Trophoblast cell (in vitro differentiated cells and primary cell): ENCODE measurements around the gene GRID2IP.

Experiments
- DNase-seq, 2 donors: peaks; one replicate each; pipeline ENCODE4 v3.0.0-alpha.2; 2016
- H2AFZ ChIP-seq: 2 replicates; pipeline ENCODE4 v1.6.1; 2013; ENCODE audit warnings: low read length, moderate library complexity, mild to moderate bottlenecking; ENCODE audit not compliant: insufficient read depth, poor library complexity
- H2AK5ac ChIP-seq: 2 replicates; pipeline ENCODE4 v1.6.1; 2013; ENCODE audit warnings: mild to moderate bottlenecking, low read length
- H2BK120ac ChIP-seq: 2 replicates; pipeline ENCODE4 v1.6.1; 2013; ENCODE audit warnings: low read length, mild to moderate bottlenecking, moderate library complexity; ENCODE audit not compliant: insufficient read depth, poor library complexity
- H2BK12ac ChIP-seq: 2 replicates; pipeline ENCODE4 v1.6.1; 2013; ENCODE audit warnings: mild to moderate bottlenecking, low read length, moderate library complexity
- H2BK5ac ChIP-seq: 2 replicates; pipeline ENCODE4 v1.6.1; 2013; ENCODE audit warnings: low read length, low read depth, moderate library complexity, mild to moderate bottlenecking; ENCODE audit not compliant: poor library complexity
- H3K14ac ChIP-seq: 2 replicates; pipeline ENCODE4 v1.6.1; 2013; ENCODE audit warnings: mild to moderate bottlenecking, low read length
- H3K18ac ChIP-seq: 2 replicates; pipeline ENCODE4 v1.6.1; 2013; ENCODE audit warnings: mild to moderate bottlenecking, low read length
- H3K23ac ChIP-seq: 2 replicates; pipeline ENCODE4 v1.6.1; 2013; ENCODE audit warnings: low read length
- H3K27ac ChIP-seq: 2 replicates; pipeline ENCODE4 v1.5.1; 2013; ENCODE audit warnings: low read depth, mild to moderate bottlenecking, inconsistent platforms, low read length, moderate library complexity
- H3K27me3 ChIP-seq: 2 replicates; pipeline ENCODE4 v1.6.1; 2013; ENCODE audit warnings: inconsistent platforms, mild to moderate bottlenecking, low read length, moderate library complexity; ENCODE audit not compliant: insufficient read depth
- H3K36me3 ChIP-seq, 2 experiments: 1 replicate in 1 of 2; 2 replicates in 1 of 2; pipeline ENCODE4 v1.6.1; 2013; ENCODE audit warnings: low read length in 2 of 2, mild to moderate bottlenecking in 2 of 2, moderate library complexity in 1 of 2; ENCODE audit not compliant: insufficient read depth in 2 of 2, control insufficient read depth in 1 of 2
- H3K4ac ChIP-seq: 2 replicates; pipeline ENCODE4 v1.6.1; 2013; ENCODE audit warnings: low read depth, mild to moderate bottlenecking, low read length, moderate library complexity
- H3K4me1 ChIP-seq, 2 experiments: 1 replicate in 1 of 2; 2 replicates in 1 of 2; pipeline ENCODE4 v1.6.1; 2013; ENCODE audit warnings: low read length in 2 of 2, mild to moderate bottlenecking in 2 of 2, moderate library complexity in 1 of 2; ENCODE audit not compliant: insufficient read depth in 2 of 2, control insufficient read depth in 1 of 2
- H3K4me2 ChIP-seq: 2 replicates; pipeline ENCODE4 v1.6.1; 2013; ENCODE audit warnings: inconsistent platforms, mild to moderate bottlenecking, low read length, moderate library complexity
- H3K4me3 ChIP-seq: 2 replicates; pipeline ENCODE4 v1.5.1; 2013; ENCODE audit warnings: mild to moderate bottlenecking, low read depth, low read length, inconsistent platforms
- H3K79me1 ChIP-seq: one replicate; pipeline ENCODE4 v1.6.1; 2013; ENCODE audit warnings: low read length
- H3K79me2 ChIP-seq: 2 replicates; pipeline ENCODE4 v1.6.1; 2013; ENCODE audit warnings: low read length, mild to moderate bottlenecking; ENCODE audit not compliant: control insufficient read depth, insufficient read depth, poor library complexity
- H3K9ac ChIP-seq: 2 replicates; pipeline ENCODE4 v1.6.1; 2013; ENCODE audit warnings: mild to moderate bottlenecking, low read length
- H3K9me3 ChIP-seq: 2 replicates; pipeline ENCODE4 v1.6.1; 2013; ENCODE audit warnings: low read depth, mild to moderate bottlenecking, control low read depth, inconsistent platforms, low read length; ENCODE audit not compliant: insufficient read depth
- H4K12ac ChIP-seq: 2 replicates; pipeline ENCODE4 v1.6.1; 2013; ENCODE audit warnings: low read depth, mild to moderate bottlenecking, low read length, moderate library complexity
- H4K8ac ChIP-seq: 2 replicates; pipeline ENCODE4 v1.6.1; 2013; ENCODE audit warnings: low read depth, mild to moderate bottlenecking, low read length, moderate library complexity
- H4K91ac ChIP-seq: one replicate; pipeline ENCODE4 v1.6.1; 2013; ENCODE audit warnings: low read depth, mild to moderate bottlenecking, low read length, moderate library complexity
- WGBS: extraction: QIAGEN DNeasy Blood & Tissue Kit; methylation state at CpG from one replicate; pipeline ENCODE4 v1.1.7; 2013; ENCODE audit warnings: missing lambda C conversion rate; ENCODE audit not compliant: insufficient read length, insufficient coverage; ENCODE audit errors: extremely low coverage; 5-methylcytosine and 5-hydroxymethylcytosine counted together

Gene GRID2IP

DNA sequence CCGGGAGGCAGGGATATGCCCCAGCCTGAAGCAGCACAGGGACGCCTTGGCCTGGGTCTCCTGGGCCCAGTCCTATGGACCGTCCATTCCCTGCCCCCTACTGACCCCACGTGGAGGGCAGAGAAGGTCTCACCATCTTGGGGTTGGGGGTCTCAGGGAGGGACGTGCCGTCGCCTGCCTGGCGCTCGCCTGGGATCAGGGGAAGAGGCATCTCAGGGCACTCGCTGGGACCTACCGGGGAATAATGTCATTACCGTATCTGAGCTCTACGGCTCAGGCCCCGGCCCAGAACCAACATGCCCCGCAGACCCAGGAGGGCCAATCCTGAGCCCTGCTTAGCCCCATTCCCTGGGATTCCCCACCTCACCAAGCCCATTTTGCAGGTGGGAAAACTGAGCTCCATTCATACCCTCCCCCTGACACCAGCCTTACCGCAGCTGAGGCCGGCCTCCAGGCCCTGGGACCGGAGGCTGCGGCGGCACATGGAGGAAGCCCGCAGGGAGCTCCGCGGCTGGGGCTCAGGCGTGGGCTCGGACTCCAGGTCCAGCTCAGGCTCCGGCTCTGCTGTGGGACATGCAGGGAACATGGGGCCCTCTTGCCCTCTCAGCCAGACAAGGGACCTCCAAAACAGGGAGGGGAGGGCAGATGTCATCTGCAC lies 40.7 kb downstream of the GRID2IP start:
- H3K36me3 ChIP-seq = no peaks in the 10 kb centered on the region
- no peak overlapping the region for H2BK12ac ChIP-seq
- WGBS = no CpG with 5 or more reads among the region's 26 CpGs
- H3K4me1 ChIP-seq = no peaks in the 10 kb centered on the region
- no peak for DNase-seq
- H3K27ac ChIP-seq = no peak overlapping the region
- H2AFZ ChIP-seq = no peak overlapping the region
- H4K91ac ChIP-seq = no peak overlapping the region
- no peak overlapping the region for H2BK5ac ChIP-seq
- no peak overlapping the region for H3K4me2 ChIP-seq
- no peaks in the 10 kb centered on the region for H3K79me2 ChIP-seq
- H3K18ac ChIP-seq = no peak overlapping the region
- no peak overlapping the region for H3K4ac ChIP-seq
- no peaks in the 10 kb centered on the region for H3K27me3 ChIP-seq
- no peak overlapping the region for H3K4me3 ChIP-seq
- no peak overlapping the region for H3K14ac ChIP-seq
- no peaks in the 10 kb centered on the region for H3K79me1 ChIP-seq
- peaks cover 10% of the 10 kb centered on the region for H3K9me3 ChIP-seq
- no peak overlapping the region for H2AK5ac ChIP-seq
- H2BK120ac ChIP-seq = no peak overlapping the region
- H4K12ac ChIP-seq = no peak overlapping the region
- H4K8ac ChIP-seq = no peak overlapping the region
- no peak overlapping the region for H3K9ac ChIP-seq
- H3K23ac ChIP-seq = no peak overlapping the region

- no peak overlapping the region for H3K14ac ChIP-seq
Measured at GRCh38 chr7:6508950-6509349, 42.3 kb downstream of the GRID2IP start.

GRCh38 chr7:6508539-6508938 lies 42.7 kb downstream of the GRID2IP start:
- no peak overlapping the region for H3K4me3 ChIP-seq
- no peak overlapping the region for H2AK5ac ChIP-seq
- no peak overlapping the region for H4K8ac ChIP-seq
- no peak overlapping the region for H4K12ac ChIP-seq
- no peak overlapping the region for H2BK120ac ChIP-seq
- no peak overlapping the region for H2BK12ac ChIP-seq
- no peaks in the 10 kb centered on the region for H3K27me3 ChIP-seq
- H3K36me3 ChIP-seq = no peaks in the 10 kb centered on the region
- no peak for DNase-seq
- H4K91ac ChIP-seq = no peak overlapping the region
- no peak overlapping the region for H3K14ac ChIP-seq
- H2BK5ac ChIP-seq = no peak overlapping the region
- no peak overlapping the region for H3K23ac ChIP-seq
- H3K4me2 ChIP-seq = no peak overlapping the region
- no peak overlapping the region for H3K18ac ChIP-seq
- H3K79me2 ChIP-seq = no peaks in the 10 kb centered on the region
- peak overlapping the region; percentile 37 for H3K9ac ChIP-seq
- peaks cover 6% of the 10 kb centered on the region in 2 experiments for H3K4me1 ChIP-seq
- no peak overlapping the region for H2AFZ ChIP-seq
- no peak overlapping the region for H3K4ac ChIP-seq
- peaks cover 3% of the 10 kb centered on the region for H3K79me1 ChIP-seq
- WGBS = no CpG with 5 or more reads among the region's 6 CpGs
- H3K9me3 ChIP-seq = peaks cover 7% of the 10 kb centered on the region
- no peak overlapping the region for H3K27ac ChIP-seq

More at GRCh38 chr7:6508950-6509349, 42.3 kb downstream of the GRID2IP start:
- H2BK120ac ChIP-seq = no peak overlapping the region
- no peak overlapping the region for H2AFZ ChIP-seq
- peaks cover 8% of the 10 kb centered on the region for H3K9me3 ChIP-seq
- H3K4ac ChIP-seq = no peak overlapping the region
- no peak overlapping the region for H3K18ac ChIP-seq
- DNase-seq = no peak
- H3K4me3 ChIP-seq = no peak overlapping the region
- no peak overlapping the region for H3K9ac ChIP-seq
- WGBS = no CpG with 5 or more reads among the region's 24 CpGs
- H2BK5ac ChIP-seq = no peak overlapping the region
- H3K36me3 ChIP-seq = no peaks in the 10 kb centered on the region
- H4K8ac ChIP-seq = no peak overlapping the region
- no peak overlapping the region for H4K12ac ChIP-seq
- no peak overlapping the region for H2AK5ac ChIP-seq
- no peaks in the 10 kb centered on the region for H3K79me2 ChIP-seq
- H3K79me1 ChIP-seq = peaks cover 3% of the 10 kb centered on the region
- H2BK12ac ChIP-seq = no peak overlapping the region
- no peak overlapping the region for H3K23ac ChIP-seq
- no peak overlapping the region for H3K27ac ChIP-seq
- no peak overlapping the region for H3K4me2 ChIP-seq
- H3K4me1 ChIP-seq = peaks cover 6% of the 10 kb centered on the region in 2 experiments
- H3K27me3 ChIP-seq = no peaks in the 10 kb centered on the region
- no peak overlapping the region for H4K91ac ChIP-seq

GRCh38 chr7:6507906-6508305 lies 43.4 kb downstream of the GRID2IP start:
- H2AFZ ChIP-seq = no peak overlapping the region
- no peaks in the 10 kb centered on the region for H3K27me3 ChIP-seq
- H4K91ac ChIP-seq = no peak overlapping the region
- DNase-seq = no peak
- no peak overlapping the region for H3K14ac ChIP-seq
- WGBS = no CpG with 5 or more reads among the region's 16 CpGs
- no peak overlapping the region for H2BK120ac ChIP-seq
- no peak overlapping the region for H3K18ac ChIP-seq
- no peak overlapping the region for H2BK5ac ChIP-seq
- no peak overlapping the region for H3K4ac ChIP-seq
- H3K79me2 ChIP-seq = no peaks in the 10 kb centered on the region
- peaks cover 7% of the 10 kb centered on the region for H3K9me3 ChIP-seq
- no peaks in the 10 kb centered on the region for H3K36me3 ChIP-seq
- no peak overlapping the region for H3K27ac ChIP-seq
- H2AK5ac ChIP-seq = no peak overlapping the region
- no peak overlapping the region for H3K9ac ChIP-seq
- no peak overlapping the region for H4K8ac ChIP-seq
- no peak overlapping the region for H3K4me3 ChIP-seq
- peaks cover 3% of the 10 kb centered on the region for H3K79me1 ChIP-seq
- no peak overlapping the region for H3K23ac ChIP-seq
- H2BK12ac ChIP-seq = no peak overlapping the region
- H4K12ac ChIP-seq = no peak overlapping the region
- peaks cover 9 to 11% of the 10 kb centered on the region in 2 experiments for H3K4me1 ChIP-seq
- H3K4me2 ChIP-seq = no peak overlapping the region
